ENCODE results near the gene KRTAP12-4. TPM values are rescaled to one million over a fixed set of nuclear protein-coding genes. Genes with fewer than 3 reads are reported as not detected.

KRTAP12-4 gene
- total RNA-seq, 1 experiment from 2014 or later = not detected

DNA sequence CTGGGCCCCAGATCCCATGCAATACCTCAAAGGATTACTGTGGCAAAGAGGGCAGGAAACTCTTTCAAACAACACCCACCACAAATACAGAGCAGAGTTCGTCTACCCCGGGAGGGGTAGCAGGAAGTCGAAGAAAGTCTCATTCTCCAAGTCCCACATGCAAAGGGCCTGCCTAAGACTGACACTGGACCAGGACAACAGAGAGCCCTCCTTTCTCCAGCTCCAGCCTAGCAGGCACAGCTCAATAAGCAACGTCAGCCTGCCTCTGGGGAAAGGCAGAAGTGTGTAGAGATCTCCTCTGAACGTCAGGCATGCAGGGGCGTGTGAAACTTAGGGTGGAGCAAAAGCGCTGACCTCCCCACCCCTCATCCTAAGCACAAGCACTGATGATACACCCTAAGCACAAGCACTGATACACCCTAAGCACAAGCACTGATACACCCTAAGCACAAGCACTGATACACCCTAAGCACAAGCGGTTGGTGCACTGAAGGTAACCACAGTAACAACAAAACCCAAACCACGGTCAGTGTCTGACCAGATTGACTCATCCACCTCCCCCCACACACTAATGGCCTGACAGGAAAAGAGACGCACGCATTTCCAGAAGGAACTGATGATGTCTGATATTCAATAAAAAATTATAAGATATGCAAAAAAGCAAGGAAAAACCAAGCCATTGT, 4.6 kb upstream of the KRTAP12-4 start:
- H2AFZ ChIP-seq = no peak overlapping the region
- CTCF ChIA-PET = no interaction called here

DNA sequence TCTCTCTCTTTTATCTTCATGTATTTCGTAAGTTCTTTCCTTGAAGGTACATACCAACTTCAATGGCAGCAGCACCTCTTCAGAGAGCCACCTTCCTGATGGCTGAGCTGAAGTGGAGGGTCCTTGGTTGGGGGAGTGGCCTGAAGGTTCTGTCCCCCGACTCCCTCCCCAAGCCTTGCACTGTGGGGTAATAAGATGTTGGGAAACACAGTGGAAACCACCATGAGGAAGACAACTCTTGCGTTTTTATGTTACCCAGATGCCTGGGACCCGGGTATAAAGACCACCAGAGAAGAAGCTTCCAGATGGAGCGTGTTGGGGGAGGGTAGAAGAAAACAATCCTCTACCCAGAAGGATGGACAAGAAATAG, 4.1 kb upstream of the KRTAP12-4 start:
- DNase-seq = no peak
- no peak for TF ChIP-seq EZH2 (IDR thresholded peaks at IDR 0.05; ENCODE audit: low read depth)
- TF ChIP-seq CTCF (conservative IDR thresholded peaks at IDR 0.05) = no peak
- BruUV-seq (replicated peaks) = no TSS peak
- Histone ChIP-seq H3F3A (ENCODE audit: insufficient read depth, low read depth) (no peaks in the 10 kb centered on the region), H3K36me3 (ENCODE audit: low read depth) (no peaks in the 10 kb centered on the region), H3K4me2 (no peak overlapping the region), H2AFZ (no peak overlapping the region), H3K27me3 (ENCODE audit: insufficient read depth, low read depth) (peaks cover 63% of the 10 kb centered on the region), H3K9me2 (ENCODE audit: insufficient read depth) (no peaks in the 10 kb centered on the region), H3K9me3 (ENCODE audit: insufficient read depth, low read depth) (no peaks in the 10 kb centered on the region), H3K27ac (no peak overlapping the region), H4K20me1 (ENCODE audit: insufficient read depth) (no peaks in the 10 kb centered on the region), H3K4me1 (replicated peaks; ENCODE audit: insufficient read depth) (no peaks in the 10 kb centered on the region), H3K79me2 (ENCODE audit: low read depth) (no peaks in the 10 kb centered on the region), H3K4me3 (no peak overlapping the region)
- CTCF ChIA-PET = no interaction called here
- intact Hi-C loops (cut with micrococcal nuclease; ENCODE audit: unreplicated experiment) = no loop called here
- POLR2A ChIA-PET (ENCODE audit: unreplicated experiment) = no interaction called here

More for the DNA sequence above, 4.6 kb upstream of the KRTAP12-4 start:
- POLR2A ChIA-PET (ENCODE audit: unreplicated experiment) = no interaction called here
- TF ChIP-seq CTCF (conservative IDR thresholded peaks at IDR 0.05) = no peak
- no peak for TF ChIP-seq EZH2 (IDR thresholded peaks at IDR 0.05; ENCODE audit: low read depth)
- DNase-seq = no peak
- no peaks in the 10 kb centered on the region for H3K79me2 ChIP-seq (ENCODE audit: low read depth)
- no peak overlapping the region for H3K27ac ChIP-seq
- no peak overlapping the region for H3K4me3 ChIP-seq
- no peaks in the 10 kb centered on the region for H3F3A ChIP-seq (ENCODE audit: insufficient read depth, low read depth)
- H3K9me2 ChIP-seq (ENCODE audit: insufficient read depth) = no peaks in the 10 kb centered on the region
- H4K20me1 ChIP-seq (ENCODE audit: insufficient read depth) = no peaks in the 10 kb centered on the region
- H3K4me2 ChIP-seq = no peak overlapping the region
- H3K9me3 ChIP-seq (ENCODE audit: insufficient read depth, low read depth) = no peaks in the 10 kb centered on the region
- no peaks in the 10 kb centered on the region for H3K36me3 ChIP-seq (ENCODE audit: low read depth)
- H3K27me3 ChIP-seq (ENCODE audit: insufficient read depth, low read depth) = peaks cover 57% of the 10 kb centered on the region
- intact Hi-C loops (cut with micrococcal nuclease; ENCODE audit: unreplicated experiment) = no loop called here
- no TSS peak for BruUV-seq (replicated peaks)
- H3K4me1 ChIP-seq (replicated peaks; ENCODE audit: insufficient read depth) = no peaks in the 10 kb centered on the region

DNA sequence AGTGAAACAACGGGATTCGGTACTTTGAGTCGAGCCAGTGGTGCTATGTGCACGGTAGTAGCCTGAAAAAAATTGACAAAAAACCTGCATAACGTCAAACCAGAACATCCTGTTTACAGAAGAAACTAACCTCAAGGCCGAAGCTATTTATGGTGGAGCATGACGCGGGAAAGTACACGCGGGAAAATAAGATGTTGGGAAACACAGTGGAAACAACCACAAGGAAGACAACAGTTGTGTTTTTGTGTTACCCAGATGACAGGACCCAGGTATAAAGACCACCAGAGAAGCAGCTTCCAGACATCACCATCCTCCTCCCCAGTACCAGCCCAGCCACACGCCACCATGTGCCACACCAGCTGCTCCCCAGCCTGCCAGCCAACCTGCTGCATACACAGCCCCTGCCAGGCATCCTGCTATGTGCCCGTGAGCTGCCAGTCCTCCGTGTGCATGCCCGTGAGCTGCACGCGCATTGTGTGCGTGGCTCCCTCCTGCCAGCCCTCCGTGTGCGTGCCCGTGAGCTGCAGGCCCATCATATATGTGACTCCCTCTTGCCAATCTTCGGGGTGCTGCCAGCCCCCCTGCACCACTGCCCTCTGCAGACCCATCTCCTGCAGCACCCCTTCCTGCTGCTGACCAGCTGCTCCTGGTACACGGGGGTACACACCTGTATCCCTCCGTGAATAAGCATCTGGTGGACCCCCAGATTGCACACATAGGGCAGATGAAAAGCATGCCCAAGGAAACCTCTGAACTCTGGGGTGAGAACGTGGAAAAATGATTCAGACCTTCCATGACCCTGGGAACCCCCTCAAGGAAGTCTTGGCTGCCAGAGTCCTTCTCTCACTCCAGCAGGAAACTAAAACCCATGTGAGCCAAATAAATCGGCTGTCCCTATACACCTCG, 3.4 kb upstream of the KRTAP12-4 start, which contains the start of gene KRTAP12-3:
Gene KRTAP12-3 (plus strand): TSS at position 298 of the 906 bp plus-strand sequence. CDS start 48 bp downstream, at position 346.
- no peak for DNase-seq
- H3K79me2 ChIP-seq (ENCODE audit: low read depth) = no peaks in the 10 kb centered on the region
- no peaks in the 10 kb centered on the region for H4K20me1 ChIP-seq (ENCODE audit: insufficient read depth)
- no peak within 1 kb of the TSS for H3K4me2 ChIP-seq
- POLR2A ChIA-PET (ENCODE audit: unreplicated experiment) = no interaction called here
- H3K36me3 ChIP-seq (ENCODE audit: low read depth) = no peaks in the 10 kb centered on the region
- H3K9me2 ChIP-seq (ENCODE audit: insufficient read depth) = no peaks in the 10 kb centered on the region
- H3K4me3 ChIP-seq = no peak within 1 kb of the TSS
- TF ChIP-seq EZH2 (IDR thresholded peaks at IDR 0.05; ENCODE audit: low read depth) (no peak), CTCF (conservative IDR thresholded peaks at IDR 0.05) (no peak)
- no peak within 1 kb of the TSS for H3K27ac ChIP-seq
- CTCF ChIA-PET = no interaction called here
- no peak within 1 kb of the TSS for H2AFZ ChIP-seq
- H3K27me3 ChIP-seq (ENCODE audit: insufficient read depth, low read depth) = peaks cover 69% of the 10 kb centered on the region
- no peaks in the 10 kb centered on the region for H3K4me1 ChIP-seq (replicated peaks; ENCODE audit: insufficient read depth)
- no TSS peak for BruUV-seq (replicated peaks)
- H3K9me3 ChIP-seq (ENCODE audit: insufficient read depth, low read depth) = no peaks in the 10 kb centered on the region
- no peaks in the 10 kb centered on the region for H3F3A ChIP-seq (ENCODE audit: insufficient read depth, low read depth)
- intact Hi-C loops (cut with micrococcal nuclease; ENCODE audit: unreplicated experiment) = no loop called here

Data from PC-9 (cell line).